ENCODE measurements around the gene KRT31.
"Not testable (repeated sequence)": the region's sequence is repeated elsewhere in the genome, so short reads cannot be mapped to it uniquely, and the experiment has no call there.

Gene KRT31

GRCh38 chr17:41439375-41439774, 42.0 kb upstream of the KRT31 start:
- H3K4me3 ChIP-seq (ENCODE audit: low read depth, low read length), result no peak overlapping the region
- DNase-seq (ENCODE audit: low read depth), result peak; percentile 4
- TF ChIP-seq, protein P1, sequence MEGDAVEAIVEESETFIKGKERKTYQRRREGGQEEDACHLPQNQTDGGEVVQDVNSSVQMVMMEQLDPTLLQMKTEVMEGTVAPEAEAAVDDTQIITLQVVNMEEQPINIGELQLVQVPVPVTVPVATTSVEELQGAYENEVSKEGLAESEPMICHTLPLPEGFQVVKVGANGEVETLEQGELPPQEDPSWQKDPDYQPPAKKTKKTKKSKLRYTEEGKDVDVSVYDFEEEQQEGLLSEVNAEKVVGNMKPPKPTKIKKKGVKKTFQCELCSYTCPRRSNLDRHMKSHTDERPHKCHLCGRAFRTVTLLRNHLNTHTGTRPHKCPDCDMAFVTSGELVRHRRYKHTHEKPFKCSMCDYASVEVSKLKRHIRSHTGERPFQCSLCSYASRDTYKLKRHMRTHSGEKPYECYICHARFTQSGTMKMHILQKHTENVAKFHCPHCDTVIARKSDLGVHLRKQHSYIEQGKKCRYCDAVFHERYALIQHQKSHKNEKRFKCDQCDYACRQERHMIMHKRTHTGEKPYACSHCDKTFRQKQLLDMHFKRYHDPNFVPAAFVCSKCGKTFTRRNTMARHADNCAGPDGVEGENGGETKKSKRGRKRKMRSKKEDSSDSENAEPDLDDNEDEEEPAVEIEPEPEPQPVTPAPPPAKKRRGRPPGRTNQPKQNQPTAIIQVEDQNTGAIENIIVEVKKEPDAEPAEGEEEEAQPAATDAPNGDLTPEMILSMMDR (IDR thresholded peaks at IDR 0.05; ENCODE audit: low read depth, low read length), result no peak
- TF ChIP-seq POLR2A (IDR thresholded peaks at IDR 0.05; ENCODE audit: extremely low read depth, insufficient read length), result no peak
- no peak for TF ChIP-seq MYC (IDR thresholded peaks at IDR 0.05; ENCODE audit: low read depth, low read length)
- no peak for TF ChIP-seq MAX (IDR thresholded peaks at IDR 0.05; ENCODE audit: low read depth, low read length)

DNA sequence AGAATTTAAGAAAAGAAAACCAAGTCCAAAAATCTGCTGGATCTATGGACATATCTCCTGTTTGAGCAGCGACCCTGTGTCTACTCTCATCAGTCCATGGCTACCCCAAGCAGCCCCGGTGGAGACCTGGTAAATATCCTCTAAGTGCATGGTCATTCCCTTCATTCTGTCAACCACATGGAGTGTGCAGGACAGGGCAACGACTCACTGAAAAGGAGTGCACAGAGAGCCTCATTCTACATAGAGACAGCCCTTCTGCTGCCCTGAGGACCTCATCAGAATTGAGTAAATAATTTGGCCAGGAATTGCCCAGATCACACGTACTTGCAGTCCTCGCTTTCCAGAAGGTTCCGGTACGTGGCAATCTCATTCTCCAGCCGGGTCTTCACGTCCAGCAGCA, 40.4 kb upstream of the KRT31 start:
- DNase-seq (ENCODE audit: low read depth), result no peak
- H3K4me3 ChIP-seq (ENCODE audit: low read depth, low read length), result no peak overlapping the region
- TF ChIP-seq POLR2A (IDR thresholded peaks at IDR 0.05; ENCODE audit: extremely low read depth, insufficient read length) (no peak), MAX (IDR thresholded peaks at IDR 0.05; ENCODE audit: low read depth, low read length) (no peak), MYC (IDR thresholded peaks at IDR 0.05; ENCODE audit: low read depth, low read length) (no peak)
- TF ChIP-seq, protein P1 (IDR thresholded peaks at IDR 0.05; ENCODE audit: low read depth, low read length), result no peak

GRCh38 chr17:41437254-41437653, 39.8 kb upstream of the KRT31 start:
- DNase-seq (ENCODE audit: low read depth), result no peak
- no peak overlapping the region for H3K4me3 ChIP-seq (ENCODE audit: low read depth, low read length)
- TF ChIP-seq MAX (IDR thresholded peaks at IDR 0.05; ENCODE audit: low read depth, low read length), result no peak
- TF ChIP-seq POLR2A (IDR thresholded peaks at IDR 0.05; ENCODE audit: extremely low read depth, insufficient read length), result no peak
- no peak for TF ChIP-seq MYC (IDR thresholded peaks at IDR 0.05; ENCODE audit: low read depth, low read length)
- TF ChIP-seq, protein P1 (IDR thresholded peaks at IDR 0.05; ENCODE audit: low read depth, low read length), result no peak

GRCh38 chr17:41434415-41434814, 37.0 kb upstream of the KRT31 start:
- no peak overlapping the region for H3K4me3 ChIP-seq (ENCODE audit: low read depth, low read length)
- TF ChIP-seq MAX (IDR thresholded peaks at IDR 0.05; ENCODE audit: low read depth, low read length) (no peak), MYC (IDR thresholded peaks at IDR 0.05; ENCODE audit: low read depth, low read length) (no peak), POLR2A (IDR thresholded peaks at IDR 0.05; ENCODE audit: extremely low read depth, insufficient read length) (no peak)
- TF ChIP-seq, protein P1 (IDR thresholded peaks at IDR 0.05; ENCODE audit: low read depth, low read length), result no peak
- no peak for DNase-seq (ENCODE audit: low read depth)

- DNase-seq (ENCODE audit: low read depth), result no peak
- H3K4me3 ChIP-seq (ENCODE audit: low read depth, low read length), result no peak overlapping the region
- TF ChIP-seq, protein P1 (IDR thresholded peaks at IDR 0.05; ENCODE audit: low read depth, low read length), result no peak
- TF ChIP-seq MYC (IDR thresholded peaks at IDR 0.05; ENCODE audit: low read depth, low read length), result no peak
- no peak for TF ChIP-seq MAX (IDR thresholded peaks at IDR 0.05; ENCODE audit: low read depth, low read length)
- TF ChIP-seq POLR2A (IDR thresholded peaks at IDR 0.05; ENCODE audit: extremely low read depth, insufficient read length), result no peak
These were observed 36.6 kb upstream of the KRT31 start for GRCh38 chr17:41434005-41434404.

GRCh38 chr17:41433586-41433985, 36.2 kb upstream of the KRT31 start:
- DNase-seq (ENCODE audit: low read depth), result no peak
- TF ChIP-seq MYC (IDR thresholded peaks at IDR 0.05; ENCODE audit: low read depth, low read length) (no peak), POLR2A (IDR thresholded peaks at IDR 0.05; ENCODE audit: extremely low read depth, insufficient read length) (no peak), MAX (IDR thresholded peaks at IDR 0.05; ENCODE audit: low read depth, low read length) (no peak)
- TF ChIP-seq, protein P1 (IDR thresholded peaks at IDR 0.05; ENCODE audit: low read depth, low read length), result no peak
- no peak overlapping the region for H3K4me3 ChIP-seq (ENCODE audit: low read depth, low read length)

GRCh38 chr17:41430376-41430775, 33.0 kb upstream of the KRT31 start:
- not testable (repeated sequence) for H3K4me3 ChIP-seq (ENCODE audit: low read depth, low read length); DNase-seq (ENCODE audit: low read depth)
